KMS-11 (cell line): Measurements from ENCODE around the gene ANKRD61.
"Not testable (repeated sequence)": the region's sequence is repeated elsewhere in the genome, so short reads cannot be mapped to it uniquely, and the experiment has no call there.

Experiments
- H2AFZ ChIP-seq: fragments of 200-600 bp; sonication (generic); 2 replicates; pipeline ENCODE4 v1.6.1; 2016; ENCODE audit warnings: antibody characterized with exemption, mixed run types, low read depth
- H3K27ac ChIP-seq: fragments of 200-600 bp; sonication (generic); 2 replicates; pipeline ENCODE4 v1.6.1; 2016; ENCODE audit warnings: mild to moderate bottlenecking, mixed run types
- H3K27me3 ChIP-seq: fragments of 200-600 bp; sonication (generic); 2 replicates; pipeline ENCODE4 v1.6.1; 2017; ENCODE audit warnings: mild to moderate bottlenecking, low read depth, mixed run types, moderate library complexity; ENCODE audit not compliant: insufficient read depth
- H3K36me3 ChIP-seq: fragments of 200-600 bp; sonication (generic); 2 replicates; pipeline ENCODE4 v1.6.1; 2017; ENCODE audit warnings: mild to moderate bottlenecking, mixed run types; ENCODE audit not compliant: insufficient read depth
- H3K4me1 ChIP-seq: fragments of 200-600 bp; sonication (generic); 2 replicates; pipeline ENCODE4 v1.6.1; 2016; ENCODE audit warnings: mild to moderate bottlenecking, low read depth, mixed run types; ENCODE audit not compliant: poor library complexity, severe bottlenecking
- H3K4me2 ChIP-seq: fragments of 200-600 bp; sonication (generic); 2 replicates; pipeline ENCODE4 v1.7.0; 2016; ENCODE audit warnings: mild to moderate bottlenecking, mixed run types
- H3K4me3 ChIP-seq: fragments of 200-600 bp; sonication (generic); IDR thresholded peaks from 2 replicates; pipeline ENCODE4 v1.6.1; 2017; ENCODE audit warnings: low read depth, low read length, mixed read lengths; ENCODE audit not compliant: insufficient read depth
- H3K79me2 ChIP-seq: fragments of 200-600 bp; sonication (generic); 2 replicates; pipeline ENCODE4 v1.6.1; 2016; ENCODE audit warnings: low read depth, mixed run types; ENCODE audit not compliant: insufficient read depth
- H3K9ac ChIP-seq: fragments of 200-600 bp; sonication (generic); 2 replicates; pipeline ENCODE4 v1.6.1; 2016; ENCODE audit warnings: mild to moderate bottlenecking, mixed run types
- H4K20me1 ChIP-seq: fragments of 200-600 bp; sonication (generic); 2 replicates; pipeline ENCODE4 v1.6.1; 2016; ENCODE audit warnings: mild to moderate bottlenecking, mixed run types; ENCODE audit not compliant: insufficient read depth
- CTCF ChIP-seq: fragments of 200-600 bp; sonication (generic); conservative IDR thresholded peaks from 2 replicates; pipeline ENCODE4 v1.6.1; 2017; ENCODE audit warnings: low read depth, mild to moderate bottlenecking, antibody characterized with exemption, low read length, moderate library complexity, mixed read lengths

The ANKRD61 gene

GRCh38 chr7:6035165-6035564 is 4.0 kb downstream of the ANKRD61 start:
- Histone ChIP-seq H2AFZ (no peak overlapping the region), H3K9ac (no peak overlapping the region), H3K4me2 (no peak overlapping the region), H3K27me3 (no peaks in the 10 kb centered on the region), H3K4me1 (no peaks in the 10 kb centered on the region), H3K4me3 (no peak overlapping the region), H3K36me3 (no peaks in the 10 kb centered on the region), H3K79me2 (0 out of 2 replicates have a peak, but pooled peaks cover 4% of the 10 kb centered on the region), H4K20me1 (no peaks in the 10 kb centered on the region), H3K27ac (no peak overlapping the region)
- TF ChIP-seq CTCF = no peak

GRCh38 chr7:6035686-6036085 is 4.5 kb downstream of the ANKRD61 start:
- Histone ChIP-seq H3K9ac (no peak overlapping the region), H3K4me3 (no peak overlapping the region), H3K27ac (no peak overlapping the region), H3K27me3 (no peaks in the 10 kb centered on the region), H3K36me3 (peaks cover 4% of the 10 kb centered on the region; the same call in 1 of the 2 replicates), H3K4me2 (no peak overlapping the region), H3K79me2 (0 out of 2 replicates have a peak, but pooled peaks cover 4% of the 10 kb centered on the region), H2AFZ (no peak overlapping the region), H4K20me1 (no peaks in the 10 kb centered on the region), H3K4me1 (no peaks in the 10 kb centered on the region)
- no peak for TF ChIP-seq CTCF

GRCh38 chr7:6049780-6050179 is 18.6 kb downstream of the ANKRD61 start:
- no peak for TF ChIP-seq CTCF
- Histone ChIP-seq H3K4me3 (no peak overlapping the region), H3K4me1 (no peaks in the 10 kb centered on the region), H3K9ac (no peak overlapping the region), H3K4me2 (no peak overlapping the region), H3K27ac (no peak overlapping the region), H4K20me1 (no peaks in the 10 kb centered on the region), H3K36me3 (peaks cover 14% of the 10 kb centered on the region; the same call in 1 of the 2 replicates), H2AFZ (no peak overlapping the region), H3K27me3 (no peaks in the 10 kb centered on the region), H3K79me2 (peaks cover 5% of the 10 kb centered on the region; the same call in 1 of the 2 replicates)

- not testable (repeated sequence) for H3K4me3 ChIP-seq
- peaks cover 10% of the 10 kb centered on the region; the same call in 1 of the 2 replicates for H3K36me3 ChIP-seq
Measured at GRCh38 chr7:6051185-6051584, 20.0 kb downstream of the ANKRD61 start.

GRCh38 chr7:6056616-6057015 is 25.4 kb downstream of the ANKRD61 start:
- Histone ChIP-seq H3K36me3 (peaks cover 10% of the 10 kb centered on the region; the same call in 1 of the 2 replicates), H3K9ac (no peak overlapping the region), H3K27me3 (no peaks in the 10 kb centered on the region), H3K4me3 (no peak overlapping the region), H3K27ac (no peak overlapping the region), H4K20me1 (no peaks in the 10 kb centered on the region), H2AFZ (no peak overlapping the region), H3K4me1 (peaks cover 20% of the 10 kb centered on the region), H3K79me2 (peaks cover 43% of the 10 kb centered on the region), H3K4me2 (peak overlapping the region; percentile 71; the same call in 1 of the 2 replicates)
- no peak for TF ChIP-seq CTCF

More at GRCh38 chr7:6051185-6051584, 20.0 kb downstream of the ANKRD61 start:
- H3K9ac ChIP-seq, H2AFZ ChIP-seq, H3K27ac ChIP-seq, H3K4me1 ChIP-seq, H4K20me1 ChIP-seq, H3K4me2 ChIP-seq, H3K27me3 ChIP-seq: not testable (repeated sequence)
- H3K79me2 ChIP-seq = peaks cover 19% of the 10 kb centered on the region; the same call in 1 of the 2 replicates
